Measurements from ENCODE around the gene ERF. TPM values are rescaled to one million over a fixed set of nuclear protein-coding genes. Genes with fewer than 3 reads are reported as not detected.

ERF gene
- total RNA-seq, 1 donor, result 31.8 TPM

GRCh38 chr19:42269478-42270345 is 14.8 kb upstream of the ERF start:
- Histone ChIP-seq H2AFZ (ENCODE audit: low read length) (no peak overlapping the region), H3K4me2 (ENCODE audit: insufficient read depth, low read length) (peak overlapping the region; percentile 100), H3K4me3 (ENCODE audit: insufficient read depth, low read length) (peak overlapping the region; percentile 89), H3K27me3 (ENCODE audit: insufficient read depth, low read length) (no peaks in the 10 kb centered on the region), H3K79me2 (ENCODE audit: insufficient read depth, low read length) (peaks cover 52% of the 10 kb centered on the region), H3K36me3 (ENCODE audit: insufficient read depth, low read length) (peaks cover 22% of the 10 kb centered on the region), H3K4me1 (ENCODE audit: insufficient read depth, low read length) (peaks cover 30% of the 10 kb centered on the region), H3K27ac (ENCODE audit: low read depth, low read length) (peak overlapping the region; percentile 94), H3K9me3 (ENCODE audit: low read depth, low read length) (no peaks in the 10 kb centered on the region), H4K20me1 (ENCODE audit: insufficient read depth, low read length) (peaks cover 15% of the 10 kb centered on the region)
- TF ChIP-seq, protein P1, sequence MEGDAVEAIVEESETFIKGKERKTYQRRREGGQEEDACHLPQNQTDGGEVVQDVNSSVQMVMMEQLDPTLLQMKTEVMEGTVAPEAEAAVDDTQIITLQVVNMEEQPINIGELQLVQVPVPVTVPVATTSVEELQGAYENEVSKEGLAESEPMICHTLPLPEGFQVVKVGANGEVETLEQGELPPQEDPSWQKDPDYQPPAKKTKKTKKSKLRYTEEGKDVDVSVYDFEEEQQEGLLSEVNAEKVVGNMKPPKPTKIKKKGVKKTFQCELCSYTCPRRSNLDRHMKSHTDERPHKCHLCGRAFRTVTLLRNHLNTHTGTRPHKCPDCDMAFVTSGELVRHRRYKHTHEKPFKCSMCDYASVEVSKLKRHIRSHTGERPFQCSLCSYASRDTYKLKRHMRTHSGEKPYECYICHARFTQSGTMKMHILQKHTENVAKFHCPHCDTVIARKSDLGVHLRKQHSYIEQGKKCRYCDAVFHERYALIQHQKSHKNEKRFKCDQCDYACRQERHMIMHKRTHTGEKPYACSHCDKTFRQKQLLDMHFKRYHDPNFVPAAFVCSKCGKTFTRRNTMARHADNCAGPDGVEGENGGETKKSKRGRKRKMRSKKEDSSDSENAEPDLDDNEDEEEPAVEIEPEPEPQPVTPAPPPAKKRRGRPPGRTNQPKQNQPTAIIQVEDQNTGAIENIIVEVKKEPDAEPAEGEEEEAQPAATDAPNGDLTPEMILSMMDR (IDR thresholded peaks at IDR 0.05; ENCODE audit: extremely low read depth, low read depth, low read length), result no peak
- DNase-seq (ENCODE audit: insufficient read length, low spot score, missing footprints), result no peak

GRCh38 chr19:42268704-42269477 is 14.0 kb upstream of the ERF start, which contains the start of gene CIC:
TSS of gene CIC (plus strand) at chr19:42269252. CDS start at chr19:42271784, 2,532 bp downstream.
- Histone ChIP-seq H2AFZ (ENCODE audit: low read length) (peak within 1 kb of the TSS; percentile 99), H3K27me3 (ENCODE audit: insufficient read depth, low read length) (no peaks in the 10 kb centered on the region), H3K27ac (ENCODE audit: low read depth, low read length) (peak within 1 kb of the TSS; percentile 100), H4K20me1 (ENCODE audit: insufficient read depth, low read length) (peaks cover 7% of the 10 kb centered on the region), H3K4me1 (ENCODE audit: insufficient read depth, low read length) (peaks cover 28% of the 10 kb centered on the region), H3K36me3 (ENCODE audit: insufficient read depth, low read length) (peaks cover 14% of the 10 kb centered on the region), H3K79me2 (ENCODE audit: insufficient read depth, low read length) (peaks cover 44% of the 10 kb centered on the region), H3K9me3 (ENCODE audit: low read depth, low read length) (no peaks in the 10 kb centered on the region), H3K4me3 (ENCODE audit: insufficient read depth, low read length) (peak within 1 kb of the TSS; percentile 92), H3K4me2 (ENCODE audit: insufficient read depth, low read length) (peak within 1 kb of the TSS; percentile 100)
- peak; percentile 99 for DNase-seq (ENCODE audit: insufficient read length, low spot score, missing footprints)
- TF ChIP-seq, protein P1 (IDR thresholded peaks at IDR 0.05; ENCODE audit: extremely low read depth, low read depth, low read length), result no peak

DNA sequence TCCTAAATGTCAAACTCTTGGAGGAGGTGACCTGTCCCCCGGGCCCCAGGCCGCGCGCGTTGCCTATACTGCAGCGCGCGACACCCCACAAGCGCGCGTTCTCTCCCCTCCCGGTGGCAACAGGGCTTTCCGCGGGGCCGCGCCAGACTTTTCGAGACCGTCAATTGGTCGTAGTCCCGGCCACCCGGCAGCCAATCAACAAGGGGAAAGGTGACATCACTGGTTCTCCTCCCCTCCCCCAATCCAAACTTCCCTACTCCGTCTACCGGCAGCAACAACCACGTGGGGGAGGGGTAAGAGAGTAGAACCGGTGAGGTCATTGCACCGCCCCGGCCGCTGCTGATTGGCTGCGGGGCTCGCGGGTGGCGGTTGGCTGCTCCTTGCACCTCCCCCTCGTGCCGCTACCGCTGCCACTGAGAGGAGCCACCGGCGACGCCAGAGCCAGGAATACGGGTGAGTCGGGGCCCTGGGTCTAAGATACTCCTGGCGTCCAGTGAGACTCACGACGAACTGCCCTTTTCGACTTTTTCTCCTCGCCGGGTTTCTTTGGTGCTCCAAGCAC is 13.3 kb upstream of the ERF start:
- Histone ChIP-seq H3K4me2 (ENCODE audit: insufficient read depth, low read length) (peak overlapping the region; percentile 99), H4K20me1 (ENCODE audit: insufficient read depth, low read length) (peaks cover 3% of the 10 kb centered on the region), H3K4me3 (ENCODE audit: insufficient read depth, low read length) (peak overlapping the region; percentile 92), H3K4me1 (ENCODE audit: insufficient read depth, low read length) (peaks cover 28% of the 10 kb centered on the region), H3K36me3 (ENCODE audit: insufficient read depth, low read length) (peaks cover 8% of the 10 kb centered on the region), H3K79me2 (ENCODE audit: insufficient read depth, low read length) (peaks cover 37% of the 10 kb centered on the region), H3K9me3 (ENCODE audit: low read depth, low read length) (no peaks in the 10 kb centered on the region), H3K27me3 (ENCODE audit: insufficient read depth, low read length) (no peaks in the 10 kb centered on the region), H2AFZ (ENCODE audit: low read length) (peak overlapping the region; percentile 99), H3K27ac (ENCODE audit: low read depth, low read length) (peak overlapping the region; percentile 100)
- peak; percentile 99 for DNase-seq (ENCODE audit: insufficient read length, low spot score, missing footprints)
- TF ChIP-seq, protein P1 (IDR thresholded peaks at IDR 0.05; ENCODE audit: extremely low read depth, low read depth, low read length), result no peak
